Stimulated activated CD4-positive, alpha-beta T cell treated with anti-CD3 and anti-CD28 coated beads, Interleukin-12 subunit alpha, Interleukin-12 subunit beta, amount 100 ng/mL, for 48 hours (primary cell): Measurements from ENCODE around the gene TRAP1.

Source experiments
- DNase-seq, 3 donors: peaks; one replicate each; pipeline ENCODE4 v3.0.0-alpha.2; 2020; ENCODE audit warnings: low read depth in 2 of 3, low spot score in 1 of 3

The TRAP1 gene

DNA sequence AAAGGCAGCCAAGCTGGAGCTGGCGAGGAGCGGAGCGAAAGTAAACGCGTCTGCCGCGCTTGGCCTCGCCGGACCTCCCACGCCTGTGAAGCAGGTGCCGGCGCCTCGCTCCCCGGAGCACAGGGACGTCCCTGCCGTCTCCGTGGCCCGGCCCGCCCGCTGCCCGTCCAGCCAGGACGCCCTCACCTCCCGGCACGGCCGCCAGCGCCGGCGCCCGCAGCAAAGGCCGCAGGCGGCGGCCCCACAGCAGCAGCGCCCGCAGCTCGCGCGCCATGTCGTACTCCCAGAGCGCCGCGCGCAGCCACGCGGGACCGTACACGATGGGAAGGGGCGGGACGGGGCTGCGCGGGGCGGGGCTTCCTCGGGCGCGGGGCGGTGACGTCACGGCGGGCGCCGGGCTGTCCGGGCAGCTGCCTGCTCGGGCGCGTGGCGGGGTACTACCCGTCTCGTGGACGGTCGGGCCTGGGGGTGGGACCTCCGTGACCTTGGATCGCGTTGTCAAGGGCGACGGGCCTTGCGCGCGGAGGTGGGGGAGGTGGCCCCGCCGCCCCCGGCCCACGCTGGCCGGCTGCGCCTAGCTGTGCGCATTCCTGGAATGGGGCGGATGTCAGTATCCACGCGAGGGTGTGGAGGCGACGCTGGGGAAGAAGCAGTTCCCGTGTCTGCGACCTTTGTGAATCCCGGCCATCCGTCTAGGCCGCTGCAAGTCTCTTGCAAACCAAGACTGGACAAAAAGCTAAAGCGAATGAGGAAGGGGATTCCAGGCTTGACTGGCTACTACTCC is at the start of gene TRAP1:
TSS of gene TRAP1 (minus strand) at position 290 of the 784 bp plus-strand sequence. CDS start at position 274, 16 bp downstream.
- DNase-seq, result peak; percentile 83 to 93 (median 90)

DNA sequence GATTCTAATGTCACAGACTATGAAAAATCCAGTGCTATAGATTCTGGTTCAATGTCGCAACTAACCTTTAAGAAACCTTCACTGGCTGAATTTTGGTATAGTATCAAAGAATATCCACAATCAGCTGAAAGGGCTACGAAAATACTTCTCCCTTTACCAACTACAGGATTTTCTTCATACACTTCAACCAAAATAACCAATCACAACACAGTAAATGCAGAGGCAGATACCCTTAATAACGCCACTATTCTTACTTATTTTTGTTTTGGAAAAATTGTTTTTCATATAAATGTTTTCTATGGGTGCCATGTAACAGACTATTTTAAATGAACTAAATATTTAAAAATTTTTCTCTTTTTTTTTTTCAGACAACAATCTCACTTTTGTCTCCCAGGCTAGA is 48.9 kb upstream of the TRAP1 start:
- no peak for DNase-seq

DNA sequence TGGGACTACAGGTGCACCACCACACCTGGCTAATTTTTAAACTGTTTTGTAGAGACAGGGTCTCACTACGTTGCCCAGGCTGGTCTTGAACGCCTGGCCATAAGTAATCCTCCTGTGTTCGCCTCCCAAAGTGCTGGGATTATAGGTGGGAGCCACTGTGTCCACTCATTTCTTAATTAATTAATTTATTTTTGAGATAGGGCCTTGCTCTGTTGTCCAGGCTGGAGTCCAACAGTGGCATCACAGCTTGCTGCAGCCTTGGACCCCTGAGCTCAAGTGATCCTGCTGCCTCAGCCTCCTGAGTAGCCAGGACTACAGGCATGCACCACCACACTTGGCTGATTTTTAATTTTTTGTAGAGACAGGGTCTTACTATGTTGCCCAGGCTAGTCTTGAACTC is 47.1 kb upstream of the TRAP1 start:
- no peak for DNase-seq

DNA sequence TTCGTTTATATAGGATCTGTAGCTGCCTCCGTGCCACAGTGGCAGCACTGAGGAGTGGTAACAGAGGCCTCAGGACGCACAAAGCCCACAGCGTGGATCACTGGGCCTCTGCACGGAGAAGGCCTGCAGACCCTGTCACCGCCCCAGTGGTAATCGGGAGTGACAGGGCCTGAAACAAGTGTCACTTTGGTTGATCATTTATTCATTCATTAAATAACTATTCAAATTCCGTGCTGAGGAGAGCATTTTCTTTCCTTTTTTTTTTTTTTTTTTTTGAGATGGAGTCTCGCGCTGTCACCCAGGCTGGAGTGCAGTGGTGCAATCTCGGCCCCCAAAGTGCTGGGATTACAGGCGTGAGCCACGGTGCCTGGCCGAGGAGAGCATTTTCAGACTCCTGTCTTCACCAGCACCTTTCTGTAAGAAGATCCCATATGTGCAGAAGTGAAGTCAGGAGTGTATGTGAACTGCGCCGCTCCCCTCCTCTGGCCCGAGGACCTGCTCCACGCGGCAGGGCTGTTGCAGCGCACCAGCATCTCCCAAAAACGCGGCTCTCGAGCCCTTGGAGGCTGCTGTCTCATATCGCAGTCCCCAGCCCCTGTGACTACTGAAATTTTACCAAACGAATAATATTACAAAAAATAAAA is 44.9 kb upstream of the TRAP1 start:
- DNase-seq, result no peak

DNA sequence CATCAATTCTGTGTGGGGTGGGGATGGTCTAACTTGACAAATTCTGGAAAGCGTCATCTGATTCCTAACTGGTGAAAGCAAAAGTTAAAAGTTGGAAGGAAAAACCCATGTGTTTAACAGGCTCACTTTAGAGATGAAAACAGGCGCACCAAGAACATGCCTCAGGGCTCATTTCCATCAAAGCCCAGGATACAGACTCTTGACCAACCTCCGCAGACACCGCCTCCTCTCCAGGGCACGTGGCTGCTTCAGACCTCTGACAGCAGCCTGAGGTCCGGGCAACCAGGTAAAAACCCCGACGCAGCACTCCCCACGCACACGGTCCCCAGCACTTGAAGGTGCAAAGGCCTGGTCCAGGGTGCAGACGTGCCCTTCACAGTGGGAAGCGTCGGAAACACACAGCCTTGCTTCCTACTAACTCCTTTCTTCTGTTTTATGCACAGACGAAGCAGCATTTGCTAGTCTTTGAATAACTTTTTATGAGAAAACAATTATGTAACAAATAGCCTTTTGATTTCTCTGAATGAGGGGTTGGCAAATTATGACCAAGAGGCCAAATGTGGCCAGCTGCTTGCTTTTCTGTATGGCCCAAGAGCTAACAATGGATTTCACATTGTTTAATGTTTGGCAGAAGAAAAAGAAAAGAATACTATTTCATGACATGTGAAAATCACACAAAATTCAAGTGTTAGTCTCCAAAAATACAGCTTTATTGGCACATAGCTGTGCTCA is 44.2 kb upstream of the TRAP1 start:
- no peak for DNase-seq

DNA sequence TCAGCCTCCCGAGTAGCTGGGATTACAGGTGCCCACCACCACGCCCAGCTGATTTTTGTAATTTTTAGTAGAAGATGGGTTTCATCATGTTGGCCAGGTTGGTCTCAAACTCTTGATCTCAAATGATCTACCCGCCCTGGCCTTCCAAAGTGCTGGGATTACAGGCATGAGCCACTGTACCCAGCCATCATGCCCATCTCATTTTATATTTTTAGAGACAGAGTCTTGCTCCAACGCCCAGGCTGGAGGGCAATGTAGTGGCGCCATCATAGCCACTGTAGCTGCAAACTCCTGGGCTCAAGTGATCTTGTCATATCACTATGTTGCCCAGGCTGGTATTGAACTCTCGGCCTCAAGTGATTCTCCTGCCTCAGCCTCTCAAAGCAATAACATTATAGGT is 43.2 kb upstream of the TRAP1 start:
- no peak for DNase-seq

DNA sequence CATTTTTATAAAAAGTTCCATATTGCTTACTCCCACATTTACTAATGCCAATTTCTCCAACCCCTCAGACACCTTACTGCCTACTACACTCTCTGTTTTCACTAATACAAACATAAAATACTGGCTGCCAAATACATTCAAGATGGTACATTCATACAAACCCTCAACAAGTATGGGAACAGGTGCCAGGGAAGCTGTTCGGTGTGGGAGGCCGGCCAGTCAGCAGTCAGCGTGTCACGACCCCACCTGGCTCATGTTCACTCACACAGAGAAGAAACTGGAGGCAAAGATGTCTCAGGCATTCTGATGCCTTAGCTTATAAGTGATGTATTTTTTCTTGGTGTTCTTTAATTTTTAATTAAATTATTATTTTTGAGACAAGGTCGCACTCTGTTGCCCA is 42.4 kb upstream of the TRAP1 start:
- DNase-seq, result no peak

DNA sequence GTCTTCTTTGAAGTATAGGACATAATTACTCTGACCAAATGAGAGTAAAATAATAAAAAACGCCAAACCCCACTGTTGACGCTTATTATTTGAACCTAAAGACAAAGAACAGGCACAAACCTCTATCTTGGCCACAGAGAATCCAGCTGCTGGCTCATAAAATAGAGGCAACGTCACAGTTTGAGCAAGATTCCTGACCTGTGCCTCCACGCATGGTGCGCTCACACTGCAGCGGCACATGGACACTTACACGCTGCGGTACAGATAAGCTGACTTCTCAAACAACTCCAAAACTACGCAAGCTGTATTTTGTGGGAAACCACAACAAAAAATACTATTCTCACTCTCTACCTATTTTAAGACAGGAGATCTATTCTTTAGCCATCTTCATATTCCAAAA is 38.8 kb upstream of the TRAP1 start:
- no peak for DNase-seq

DNA sequence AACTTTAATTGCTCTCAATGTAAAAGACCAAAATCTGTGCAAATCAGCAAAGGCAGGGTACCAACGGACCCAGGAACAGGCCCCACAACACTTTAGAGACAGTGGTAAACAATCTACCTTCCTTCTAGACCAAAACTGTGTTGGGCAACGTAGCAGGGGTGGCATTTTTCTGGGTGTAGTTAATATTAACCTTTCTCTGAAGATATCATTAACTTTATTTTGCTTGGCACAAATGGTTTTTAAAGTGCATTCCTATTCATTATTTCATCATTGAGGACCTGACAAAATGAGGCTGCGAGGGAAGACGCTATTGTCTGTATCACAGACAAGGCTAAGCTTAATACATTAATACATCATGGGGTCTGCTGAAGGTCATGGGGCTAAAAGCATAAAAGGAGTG is 37.9 kb upstream of the TRAP1 start:
- DNase-seq, result no peak

DNA sequence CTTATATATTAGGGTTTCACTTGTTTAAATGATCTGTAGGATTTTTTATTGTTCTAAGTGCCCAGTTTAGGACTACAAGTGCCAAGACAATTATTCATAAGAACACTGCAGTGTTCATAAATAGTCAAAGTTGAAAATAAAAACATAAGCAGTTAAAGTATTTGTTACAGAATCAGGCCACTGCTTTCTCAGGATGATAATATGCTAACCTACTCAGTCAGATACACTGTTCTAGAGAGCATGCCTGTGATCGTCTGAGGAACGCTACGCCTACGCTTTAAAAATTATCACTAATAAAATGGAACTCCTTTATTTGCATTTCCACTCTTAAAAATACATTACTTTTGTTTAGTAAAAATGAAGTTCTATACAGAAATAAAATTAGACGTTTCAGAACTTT is 37.4 kb upstream of the TRAP1 start:
- no peak for DNase-seq

DNA sequence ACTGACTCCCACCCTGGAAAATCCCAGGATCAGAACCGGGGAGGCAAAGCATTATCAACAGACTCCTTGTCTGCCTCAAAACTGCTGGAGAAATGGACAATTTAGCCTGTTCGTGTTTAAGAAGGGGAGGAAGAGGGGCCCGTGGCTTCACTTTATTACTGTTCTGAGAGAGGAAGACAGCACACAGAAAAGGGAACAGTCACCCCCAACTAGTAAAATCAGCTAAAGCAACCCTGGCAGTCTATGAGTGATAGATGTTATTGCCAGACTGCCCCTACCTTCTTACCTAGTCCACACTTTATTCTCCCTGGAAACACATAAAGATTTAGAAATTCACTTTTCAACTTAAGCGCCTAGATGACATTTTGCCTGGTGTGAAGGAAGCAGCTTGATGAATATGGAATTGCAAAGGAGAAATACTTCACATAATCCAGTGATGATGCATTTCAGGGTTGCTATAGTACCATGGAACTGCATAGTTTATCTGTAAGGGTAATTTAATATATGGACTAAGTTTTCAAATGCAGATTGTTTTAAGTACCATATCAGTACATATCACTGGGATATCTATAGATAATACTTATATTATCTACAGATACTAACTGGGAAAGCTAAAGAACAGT is 36.9 kb upstream of the TRAP1 start:
- no peak for DNase-seq

DNA sequence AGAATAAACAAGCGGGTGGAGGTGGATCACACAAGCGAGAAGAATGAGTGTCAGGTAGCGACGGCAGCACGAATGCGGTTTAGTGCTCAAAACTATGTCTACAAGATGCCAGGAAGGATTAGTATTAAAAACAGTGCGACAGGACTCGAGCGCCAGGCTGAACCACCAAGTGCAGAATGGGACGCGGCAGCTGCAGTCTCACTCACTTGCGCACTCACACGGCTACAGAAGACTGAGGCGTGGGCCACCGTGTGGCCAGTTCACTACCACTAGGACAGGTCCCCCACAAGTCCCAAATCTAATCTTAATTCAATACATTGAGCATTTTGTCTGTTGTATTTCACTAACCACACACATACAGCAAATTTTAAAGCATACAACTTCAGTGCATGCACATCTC is 35.7 kb upstream of the TRAP1 start:
- no peak for DNase-seq

DNA sequence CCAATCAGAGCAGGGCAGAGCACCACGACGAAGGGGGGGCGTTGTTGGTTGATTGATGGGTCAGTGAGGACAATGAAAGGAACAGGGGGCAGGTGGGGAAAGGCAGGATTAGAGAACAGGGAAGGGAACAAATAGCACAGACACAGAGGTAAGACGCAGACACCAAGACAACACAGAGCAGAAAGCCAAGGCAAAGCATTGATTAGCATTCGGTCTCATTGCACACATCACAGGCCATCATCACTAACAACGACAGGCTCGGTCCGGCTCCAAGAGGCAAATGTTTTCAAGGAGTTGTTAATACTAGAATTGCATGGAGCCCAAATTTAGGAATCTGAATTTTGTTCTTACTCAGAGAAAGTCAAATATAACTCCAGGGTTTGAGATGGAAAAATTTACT is 34.6 kb upstream of the TRAP1 start:
- no peak for DNase-seq

DNA sequence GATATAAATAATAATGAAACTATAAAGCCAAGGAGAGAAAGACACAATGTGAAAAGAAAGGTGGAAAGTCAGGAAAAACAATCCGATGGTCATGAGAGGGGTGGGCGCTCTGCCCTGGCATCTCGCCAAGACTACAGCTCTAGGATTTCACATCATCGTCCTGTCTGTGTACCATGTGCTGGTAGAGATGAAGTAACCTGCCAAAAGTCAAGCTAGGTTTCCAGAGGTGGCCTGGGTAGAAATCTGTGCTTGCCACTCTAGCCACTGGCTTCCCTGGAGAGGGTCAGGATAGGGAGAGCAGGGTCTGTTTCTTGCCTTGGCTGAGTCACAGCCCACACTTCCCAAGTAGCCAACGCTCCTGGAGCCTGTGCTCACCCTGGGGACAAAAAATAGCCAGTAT is 31.0 kb upstream of the TRAP1 start:
- DNase-seq, result no peak

DNA sequence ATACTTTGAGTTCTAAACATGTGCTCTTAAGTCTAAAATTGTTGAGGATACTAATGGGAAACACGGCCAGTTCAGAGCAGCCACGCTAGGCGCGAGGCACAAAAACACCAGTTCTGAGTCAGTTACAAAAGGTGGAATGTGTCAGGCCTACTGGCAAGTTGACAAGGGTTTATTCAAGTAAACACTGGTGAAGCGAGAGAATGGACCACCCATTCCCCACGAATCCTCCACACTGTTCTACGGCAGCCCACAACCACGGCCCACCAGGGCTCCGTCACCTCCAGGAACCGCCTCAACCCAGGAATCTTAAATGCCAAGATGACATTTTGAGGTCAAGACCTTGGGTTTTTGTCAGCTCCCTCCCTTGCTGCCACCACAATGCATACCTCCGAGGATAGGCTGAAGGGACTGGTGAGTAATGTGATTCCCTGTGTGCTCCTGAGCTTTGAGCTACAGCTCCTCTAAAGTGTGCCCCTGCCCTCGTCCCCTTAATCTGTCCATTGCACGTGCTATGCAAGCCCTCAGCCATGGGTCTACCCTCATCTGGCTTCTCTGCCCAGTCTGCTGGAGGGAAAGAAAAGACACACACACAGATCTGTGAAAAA is 28.5 kb upstream of the TRAP1 start:
- no peak for DNase-seq

DNA sequence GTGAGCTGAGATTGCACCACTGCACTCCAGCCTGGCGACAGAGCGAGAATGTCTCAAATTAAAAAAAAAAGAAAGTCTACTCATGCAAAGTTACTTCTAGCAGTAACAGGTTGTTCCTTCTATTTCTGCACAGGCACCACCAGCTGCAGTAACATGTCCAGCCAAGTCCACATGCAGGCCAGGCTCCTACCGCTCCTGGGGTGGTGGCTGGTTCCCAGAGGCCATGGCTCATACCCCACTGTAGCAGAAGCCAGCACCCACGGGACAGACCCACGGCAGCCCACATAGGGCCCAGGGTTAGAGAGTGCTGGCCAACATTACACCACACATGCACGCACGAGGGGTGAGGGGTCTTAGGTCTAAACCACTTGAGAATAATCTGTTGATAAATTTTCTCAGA is 26.7 kb upstream of the TRAP1 start:
- no peak for DNase-seq

DNA sequence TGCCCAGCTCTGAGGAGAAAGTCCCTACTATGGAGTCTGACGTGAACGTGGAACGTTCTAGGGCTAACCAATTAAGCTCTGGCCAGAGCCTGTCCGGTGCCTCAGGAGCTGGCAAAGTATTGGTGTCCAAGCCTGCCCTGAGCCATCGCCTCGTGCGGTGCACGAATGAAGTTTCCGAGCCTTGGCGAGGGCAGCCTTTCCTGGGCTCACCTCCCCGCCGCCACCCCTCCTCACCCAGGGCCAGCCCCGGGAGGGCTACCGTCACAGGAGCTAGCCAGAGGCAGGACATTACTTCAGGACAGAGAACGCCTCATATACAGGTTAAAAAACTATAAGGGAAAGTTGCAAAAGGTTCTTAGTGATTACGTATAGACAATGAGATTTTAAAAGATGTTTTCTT is 23.6 kb upstream of the TRAP1 start:
- DNase-seq, result no peak

DNA sequence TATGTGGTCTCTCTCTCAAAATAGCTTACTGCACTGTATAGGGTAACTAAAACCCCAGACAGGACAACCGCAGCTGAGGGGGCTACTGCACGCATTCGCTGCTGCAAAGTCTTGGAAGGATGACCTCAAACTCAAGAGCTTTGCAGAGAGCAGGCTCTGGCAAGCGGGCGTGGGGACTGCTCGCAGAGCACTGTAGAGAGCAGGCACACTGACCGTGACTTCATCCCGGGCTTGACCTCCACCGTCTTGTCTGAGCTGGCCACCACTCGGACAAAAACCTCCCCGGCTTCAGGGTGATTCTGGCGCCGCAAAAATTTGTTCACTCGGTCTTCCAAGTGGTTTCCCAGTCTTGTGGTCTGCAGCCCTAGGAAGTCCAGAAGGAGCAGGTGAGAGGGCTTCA is 22.9 kb upstream of the TRAP1 start:
- DNase-seq, result no peak

DNA sequence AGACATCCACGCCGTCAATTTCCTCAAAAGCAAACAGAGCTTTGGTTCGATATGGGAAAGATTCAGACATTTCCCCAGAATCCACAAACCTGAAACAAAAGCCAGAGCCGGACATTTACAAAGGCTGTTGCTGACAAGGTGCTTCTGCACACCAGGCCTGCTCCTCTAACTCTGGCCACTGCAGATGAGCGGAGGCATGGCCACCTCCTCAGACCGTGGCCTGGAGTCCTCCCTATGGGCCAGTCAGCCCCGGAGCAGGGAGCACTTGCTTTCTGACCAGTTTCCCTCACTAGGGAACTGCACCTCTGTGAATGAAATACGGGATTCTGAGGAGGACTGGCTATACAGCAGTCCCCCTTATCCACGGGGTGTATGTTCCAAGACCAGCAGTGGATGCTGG is 22.3 kb upstream of the TRAP1 start:
- no peak for DNase-seq

DNA sequence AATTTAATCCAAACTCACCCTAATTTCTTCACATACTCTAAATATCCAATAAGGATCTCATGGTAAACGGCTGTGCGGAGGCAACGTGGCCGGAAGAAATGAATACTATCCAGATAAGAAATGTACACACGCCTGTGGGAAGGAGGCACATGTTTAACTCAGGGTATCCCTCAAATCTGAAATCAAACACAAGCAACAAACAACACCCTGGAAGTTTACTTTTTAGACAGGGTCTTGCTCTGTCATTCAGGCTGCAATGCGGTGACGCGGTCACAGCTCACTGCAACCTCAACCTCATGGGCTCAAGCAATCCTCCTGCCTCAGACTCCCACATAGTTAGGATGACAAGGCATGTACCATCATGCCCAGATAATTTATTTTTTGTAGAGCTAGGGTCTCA is 21.2 kb upstream of the TRAP1 start:
- no peak for DNase-seq

DNA sequence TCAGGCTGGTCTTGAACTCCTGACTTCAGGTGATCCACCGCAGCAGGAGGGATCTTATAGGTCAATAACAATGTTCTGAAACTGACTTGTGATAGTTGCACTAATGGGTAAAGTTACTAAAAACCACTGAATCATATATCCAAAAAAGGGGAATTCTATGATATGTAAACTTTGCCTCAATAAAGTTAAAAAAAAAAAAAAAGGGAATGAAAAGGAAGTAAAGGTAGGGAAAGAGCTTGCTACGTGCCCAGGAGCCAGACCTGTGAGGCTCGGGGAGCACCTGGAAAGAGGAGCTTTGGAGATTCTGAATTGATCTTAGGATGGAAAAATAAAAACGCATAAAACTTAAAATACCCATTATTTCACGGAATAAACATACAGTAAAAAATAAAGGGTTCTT is 20.8 kb upstream of the TRAP1 start:
- DNase-seq, result no peak
